ENCODE data around the gene PXDN.
"Not testable (repeated sequence)": the region's sequence is repeated elsewhere in the genome, so short reads cannot be mapped to it uniquely, and the experiment has no call there.

Gene PXDN

DNA sequence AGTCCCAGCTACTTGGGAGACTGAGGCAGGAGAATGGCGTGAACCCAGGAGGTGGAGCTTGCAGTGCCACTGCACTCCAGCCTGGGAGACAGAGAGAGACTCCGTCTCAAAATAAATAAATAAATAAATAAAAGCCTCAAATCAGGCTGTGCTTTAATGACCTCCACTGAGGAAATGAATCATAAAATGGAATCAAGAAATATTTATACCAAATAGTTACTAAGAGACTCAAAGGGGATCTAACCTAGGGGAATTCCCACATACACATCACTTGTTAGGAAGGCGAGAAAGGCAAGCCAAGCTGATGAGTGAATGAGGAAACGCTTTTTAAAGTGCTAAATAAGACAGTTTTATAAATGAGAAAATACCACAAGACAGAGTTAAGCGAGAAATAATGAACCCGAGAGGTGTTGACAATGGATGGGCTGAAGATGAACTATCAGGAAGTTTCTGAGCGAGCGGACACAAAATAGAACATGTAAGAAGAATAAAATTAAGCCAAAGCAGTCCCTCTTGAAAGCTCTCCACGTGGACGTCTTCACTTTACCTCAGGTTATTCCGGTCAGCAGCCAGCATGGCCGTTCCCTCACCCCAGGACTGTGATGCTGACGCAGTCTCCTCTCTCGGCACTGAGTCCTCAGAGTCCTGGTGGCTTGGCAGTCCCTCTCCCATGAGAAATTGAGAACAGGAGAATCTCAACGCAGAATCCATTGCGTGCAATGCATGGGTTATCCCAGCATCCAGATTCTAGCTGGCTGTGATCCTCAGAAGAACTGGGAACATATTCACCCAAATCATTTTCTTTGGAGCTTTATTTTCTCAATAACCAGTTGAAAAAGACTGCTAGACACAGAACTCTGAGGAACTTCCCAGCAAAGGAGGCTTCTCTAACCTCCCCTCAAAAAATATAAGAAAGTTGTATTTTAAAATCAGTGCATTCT, 22.3 kb downstream of the PXDN start:
- peak overlapping the region; percentile 100 for H3K27ac ChIP-seq (ENCODE audit: low read depth, low read length)
- no peaks in the 10 kb centered on the region for H3K27me3 ChIP-seq (ENCODE audit: insufficient read depth, low read length)
- peaks cover 58% of the 10 kb centered on the region for H3K79me2 ChIP-seq (ENCODE audit: control insufficient read depth, insufficient read depth, low read length, unreplicated experiment)
- peak overlapping the region; percentile 63 for H2AFZ ChIP-seq (ENCODE audit: low read length, unreplicated experiment)
- peaks cover 44% of the 10 kb centered on the region for H3K4me1 ChIP-seq (ENCODE audit: control insufficient read depth, insufficient read depth, low read length, unreplicated experiment)
- H3K36me3 ChIP-seq (ENCODE audit: insufficient read depth, low read length), result peaks cover 5% of the 10 kb centered on the region
- H3K4me3 ChIP-seq (ENCODE audit: low read depth, low read length), result peak overlapping the region; percentile 70

DNA sequence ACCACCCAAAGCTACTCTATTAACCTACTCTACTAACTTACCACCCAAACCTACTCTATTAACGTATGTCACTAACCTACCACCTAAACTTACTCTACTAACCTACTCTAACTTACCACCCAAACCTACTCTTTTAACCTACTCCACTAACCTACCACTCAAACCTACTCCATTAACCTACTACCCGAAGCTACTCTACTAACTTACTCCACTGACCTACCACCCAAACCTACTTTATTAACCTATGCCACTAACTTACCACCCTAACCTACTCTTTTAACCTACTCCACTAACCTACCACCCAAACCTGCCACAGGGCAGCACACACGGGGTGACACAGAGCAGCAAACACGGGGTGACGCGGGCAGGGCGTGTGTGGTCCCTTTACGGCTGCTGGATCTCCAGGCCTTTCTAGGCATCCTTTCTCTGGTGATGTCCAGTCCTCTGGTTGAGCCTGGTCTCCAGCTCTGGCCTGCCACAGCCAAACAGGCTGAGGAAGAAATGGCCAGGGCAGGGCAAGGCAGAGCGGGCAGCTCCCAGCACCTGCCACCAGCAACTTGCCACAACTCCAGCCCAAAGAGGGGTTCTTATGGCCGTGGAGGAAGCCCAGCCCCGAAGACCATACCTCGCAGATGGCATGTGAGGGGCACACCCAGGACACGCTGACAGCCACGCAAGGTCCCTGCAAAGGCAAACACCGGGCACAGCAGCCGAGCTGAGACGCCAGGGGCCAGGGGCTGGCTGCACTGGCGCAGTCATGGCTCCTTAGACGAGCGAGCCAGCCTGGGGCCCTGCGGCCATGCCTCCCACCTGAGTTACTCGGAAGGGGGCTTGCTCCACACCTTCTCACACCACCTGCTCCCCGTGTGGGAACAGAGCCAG, 25.7 kb downstream of the PXDN start:
- peaks cover 5% of the 10 kb centered on the region for H3K36me3 ChIP-seq (ENCODE audit: insufficient read depth, low read length)
- no peak overlapping the region for H2AFZ ChIP-seq (ENCODE audit: low read length, unreplicated experiment)
- H3K79me2 ChIP-seq (ENCODE audit: control insufficient read depth, insufficient read depth, low read length, unreplicated experiment), result peaks cover 73% of the 10 kb centered on the region
- no peaks in the 10 kb centered on the region for H3K27me3 ChIP-seq (ENCODE audit: insufficient read depth, low read length)
- H3K4me1 ChIP-seq (ENCODE audit: control insufficient read depth, insufficient read depth, low read length, unreplicated experiment), result peaks cover 30% of the 10 kb centered on the region
- no peak overlapping the region for H3K4me3 ChIP-seq (ENCODE audit: low read depth, low read length)
- peak overlapping the region; percentile 28; the same call in 1 of the 2 replicates for H3K27ac ChIP-seq (ENCODE audit: low read depth, low read length)

GRCh38 chr2:1717113-1717512, 27.2 kb downstream of the PXDN start:
- Histone ChIP-seq H3K27me3 (ENCODE audit: insufficient read depth, low read length) (no peaks in the 10 kb centered on the region), H3K79me2 (ENCODE audit: control insufficient read depth, insufficient read depth, low read length, unreplicated experiment) (peaks cover 71% of the 10 kb centered on the region), H3K4me3 (ENCODE audit: low read depth, low read length) (no peak overlapping the region), H3K4me1 (ENCODE audit: control insufficient read depth, insufficient read depth, low read length, unreplicated experiment) (peaks cover 16% of the 10 kb centered on the region), H2AFZ (ENCODE audit: low read length, unreplicated experiment) (no peak overlapping the region), H3K27ac (ENCODE audit: low read depth, low read length) (no peak overlapping the region), H3K36me3 (ENCODE audit: insufficient read depth, low read length) (no peaks in the 10 kb centered on the region)

GRCh38 chr2:1716441-1716840, 27.9 kb downstream of the PXDN start:
- peaks cover 72% of the 10 kb centered on the region for H3K79me2 ChIP-seq (ENCODE audit: control insufficient read depth, insufficient read depth, low read length, unreplicated experiment)
- H3K4me1 ChIP-seq (ENCODE audit: control insufficient read depth, insufficient read depth, low read length, unreplicated experiment), result peaks cover 12% of the 10 kb centered on the region
- H3K36me3 ChIP-seq (ENCODE audit: insufficient read depth, low read length), result no peaks in the 10 kb centered on the region
- H3K27ac ChIP-seq (ENCODE audit: low read depth, low read length), result no peak overlapping the region
- no peak overlapping the region for H3K4me3 ChIP-seq (ENCODE audit: low read depth, low read length)
- no peak overlapping the region for H2AFZ ChIP-seq (ENCODE audit: low read length, unreplicated experiment)
- no peaks in the 10 kb centered on the region for H3K27me3 ChIP-seq (ENCODE audit: insufficient read depth, low read length)

- not testable (repeated sequence) for H3K27ac ChIP-seq (ENCODE audit: low read depth, low read length)
These were observed 28.4 kb downstream of the PXDN start for GRCh38 chr2:1716014-1716305.

DNA sequence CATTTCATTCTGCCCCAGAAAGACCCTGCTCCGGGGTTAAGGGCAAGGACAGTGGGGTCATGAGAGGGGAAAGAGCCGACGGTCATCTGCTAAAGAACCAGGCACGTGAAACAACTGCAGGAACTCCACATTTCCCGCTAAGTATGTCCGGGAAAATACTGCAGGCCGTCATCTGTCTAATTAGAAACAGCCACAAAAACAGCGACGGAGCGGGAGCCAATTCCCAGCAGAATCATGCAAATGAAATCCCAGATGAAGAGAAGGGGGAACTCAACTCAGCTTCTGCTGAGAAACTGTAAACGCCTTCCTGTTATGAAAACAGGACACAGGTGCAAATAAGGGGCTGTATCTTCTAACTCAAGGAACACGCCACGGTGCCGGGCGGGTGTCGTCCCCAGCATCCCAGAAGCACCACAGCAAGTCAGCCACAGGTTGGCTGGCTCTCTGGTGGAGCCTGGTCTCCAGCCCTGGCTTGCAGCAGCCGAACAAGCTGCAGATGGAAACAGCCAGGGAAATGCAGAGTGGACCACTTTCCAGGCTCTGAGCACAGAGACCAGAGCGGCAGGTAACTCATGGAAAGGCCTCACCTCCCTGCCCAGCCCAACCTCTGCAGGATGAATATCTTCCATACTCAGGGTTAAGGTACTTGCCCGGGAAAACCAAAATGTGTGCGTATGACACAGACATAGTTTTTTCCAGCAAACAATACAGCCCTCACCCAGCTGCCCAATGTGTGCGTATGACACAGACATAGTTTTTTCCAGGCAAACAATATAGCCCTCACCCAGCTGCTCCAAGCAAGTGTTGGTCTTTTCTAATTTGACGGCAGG, 28.9 kb downstream of the PXDN start:
- no peaks in the 10 kb centered on the region for H3K36me3 ChIP-seq (ENCODE audit: insufficient read depth, low read length)
- no peak overlapping the region for H3K27ac ChIP-seq (ENCODE audit: low read depth, low read length)
- no peak overlapping the region for H2AFZ ChIP-seq (ENCODE audit: low read length, unreplicated experiment)
- peaks cover 5% of the 10 kb centered on the region for H3K4me1 ChIP-seq (ENCODE audit: control insufficient read depth, insufficient read depth, low read length, unreplicated experiment)
- no peak overlapping the region for H3K4me3 ChIP-seq (ENCODE audit: low read depth, low read length)
- H3K79me2 ChIP-seq (ENCODE audit: control insufficient read depth, insufficient read depth, low read length, unreplicated experiment), result peaks cover 75% of the 10 kb centered on the region
- no peaks in the 10 kb centered on the region for H3K27me3 ChIP-seq (ENCODE audit: insufficient read depth, low read length)

More at GRCh38 chr2:1716014-1716305, 28.4 kb downstream of the PXDN start:
- not testable (repeated sequence) for H3K4me3 ChIP-seq (ENCODE audit: low read depth, low read length); H3K36me3 ChIP-seq (ENCODE audit: insufficient read depth, low read length); H2AFZ ChIP-seq (ENCODE audit: low read length, unreplicated experiment); H3K27me3 ChIP-seq (ENCODE audit: insufficient read depth, low read length)
- Histone ChIP-seq H3K4me1 (ENCODE audit: control insufficient read depth, insufficient read depth, low read length, unreplicated experiment) (peaks cover 11% of the 10 kb centered on the region), H3K79me2 (ENCODE audit: control insufficient read depth, insufficient read depth, low read length, unreplicated experiment) (peaks cover 73% of the 10 kb centered on the region)

GRCh38 chr2:1714291-1715064, 29.8 kb downstream of the PXDN start:
- Histone ChIP-seq H3K4me3 (ENCODE audit: low read depth, low read length) (no peak overlapping the region), H3K79me2 (ENCODE audit: control insufficient read depth, insufficient read depth, low read length, unreplicated experiment) (peaks cover 81% of the 10 kb centered on the region), H3K27ac (ENCODE audit: low read depth, low read length) (no peak overlapping the region), H3K27me3 (ENCODE audit: insufficient read depth, low read length) (no peaks in the 10 kb centered on the region), H2AFZ (ENCODE audit: low read length, unreplicated experiment) (no peak overlapping the region), H3K4me1 (ENCODE audit: control insufficient read depth, insufficient read depth, low read length, unreplicated experiment) (no peaks in the 10 kb centered on the region), H3K36me3 (ENCODE audit: insufficient read depth, low read length) (no peaks in the 10 kb centered on the region)

DNA sequence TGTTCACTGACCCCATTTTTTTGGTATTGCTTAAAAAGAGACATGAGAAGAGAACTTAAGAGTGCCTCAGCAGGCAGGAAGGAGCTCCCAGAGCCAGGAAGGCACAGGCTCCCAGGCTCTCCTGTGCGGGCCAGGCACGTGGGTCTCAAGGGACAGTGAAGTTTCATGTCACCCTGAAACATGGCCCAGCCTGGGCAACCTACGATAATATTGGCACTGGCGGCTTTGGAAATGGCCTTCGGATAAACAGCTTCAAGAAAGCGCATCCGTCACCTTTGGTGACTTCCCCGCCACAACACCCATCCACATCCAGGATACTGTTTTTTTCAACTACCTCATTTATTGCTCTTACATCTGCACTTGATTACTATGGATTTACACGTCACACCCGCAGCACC, 30.5 kb downstream of the PXDN start:
- Histone ChIP-seq H2AFZ (ENCODE audit: low read length, unreplicated experiment) (no peak overlapping the region), H3K4me1 (ENCODE audit: control insufficient read depth, insufficient read depth, low read length, unreplicated experiment) (no peaks in the 10 kb centered on the region), H3K79me2 (ENCODE audit: control insufficient read depth, insufficient read depth, low read length, unreplicated experiment) (peaks cover 81% of the 10 kb centered on the region), H3K27me3 (ENCODE audit: insufficient read depth, low read length) (no peaks in the 10 kb centered on the region), H3K4me3 (ENCODE audit: low read depth, low read length) (no peak overlapping the region), H3K27ac (ENCODE audit: low read depth, low read length) (no peak overlapping the region), H3K36me3 (ENCODE audit: insufficient read depth, low read length) (no peaks in the 10 kb centered on the region)

- H3K27me3 ChIP-seq (ENCODE audit: insufficient read depth, low read length), result no peaks in the 10 kb centered on the region
- H2AFZ ChIP-seq (ENCODE audit: low read length, unreplicated experiment), result no peak overlapping the region
- no peak overlapping the region for H3K27ac ChIP-seq (ENCODE audit: low read depth, low read length)
- peaks cover 81% of the 10 kb centered on the region for H3K79me2 ChIP-seq (ENCODE audit: control insufficient read depth, insufficient read depth, low read length, unreplicated experiment)
- H3K4me3 ChIP-seq (ENCODE audit: low read depth, low read length), result no peak overlapping the region
- H3K36me3 ChIP-seq (ENCODE audit: insufficient read depth, low read length), result no peaks in the 10 kb centered on the region
- H3K4me1 ChIP-seq (ENCODE audit: control insufficient read depth, insufficient read depth, low read length, unreplicated experiment), result peaks cover 5% of the 10 kb centered on the region
These were observed 31.0 kb downstream of the PXDN start for GRCh38 chr2:1713142-1713838.

Data from ACC112 (cell line).